Hematopoietic multipotent progenitor cell treated with erythropoietin and hydrocortisone succinate and interleukin-3 and kit ligand, for 17 days (in vitro differentiated cells): ENCODE data around the gene AFF2.
"Not testable (repeated sequence)": the region's sequence is repeated elsewhere in the genome, so short reads cannot be mapped to it uniquely, and the experiment has no call there.

Experiments
- DNase-seq: peaks from one replicate; pipeline ENCODE4 v3.0.0-alpha.2; 2015; ENCODE audit warnings: low spot score

Gene AFF2

DNA sequence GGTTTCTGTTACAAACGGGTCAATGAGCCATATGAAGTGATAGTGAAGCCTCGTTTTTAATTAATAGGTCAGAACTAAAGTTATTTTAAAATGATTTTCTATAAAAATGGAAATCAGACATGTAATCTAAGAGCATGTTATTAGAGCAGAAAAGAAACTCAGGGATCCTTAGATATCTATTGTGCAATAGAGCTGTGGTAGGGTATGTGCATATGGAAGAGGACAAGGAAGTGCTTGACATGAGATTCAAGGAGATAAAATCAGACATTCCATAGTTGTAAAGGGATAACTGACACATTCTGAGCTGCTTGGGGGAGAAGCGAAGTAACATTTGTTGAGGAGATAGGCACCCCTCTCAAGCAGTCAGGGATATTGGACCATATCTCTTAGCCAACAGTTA lies 143.0 kb downstream of the AFF2 start:
- DNase-seq: no peak

DNA sequence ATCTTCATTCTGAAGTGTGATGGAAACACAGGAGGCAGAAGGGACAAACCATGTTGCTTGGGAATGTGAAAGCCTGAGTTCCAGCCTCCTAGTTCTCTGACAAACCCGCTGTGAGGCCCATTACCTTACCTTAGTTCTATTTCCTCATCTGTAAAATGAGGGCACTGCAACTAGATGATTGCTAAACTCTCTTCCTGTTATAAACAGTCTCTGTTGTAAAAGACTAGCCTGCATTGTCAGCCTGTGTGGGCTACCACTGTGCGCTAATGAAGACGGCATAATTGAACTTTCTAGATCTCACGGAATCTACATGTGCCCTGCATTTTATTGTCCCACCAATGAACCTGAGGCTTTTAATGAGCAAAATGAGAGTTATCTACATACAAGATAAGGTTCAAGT lies 147.2 kb downstream of the AFF2 start:
- DNase-seq: no peak

DNA sequence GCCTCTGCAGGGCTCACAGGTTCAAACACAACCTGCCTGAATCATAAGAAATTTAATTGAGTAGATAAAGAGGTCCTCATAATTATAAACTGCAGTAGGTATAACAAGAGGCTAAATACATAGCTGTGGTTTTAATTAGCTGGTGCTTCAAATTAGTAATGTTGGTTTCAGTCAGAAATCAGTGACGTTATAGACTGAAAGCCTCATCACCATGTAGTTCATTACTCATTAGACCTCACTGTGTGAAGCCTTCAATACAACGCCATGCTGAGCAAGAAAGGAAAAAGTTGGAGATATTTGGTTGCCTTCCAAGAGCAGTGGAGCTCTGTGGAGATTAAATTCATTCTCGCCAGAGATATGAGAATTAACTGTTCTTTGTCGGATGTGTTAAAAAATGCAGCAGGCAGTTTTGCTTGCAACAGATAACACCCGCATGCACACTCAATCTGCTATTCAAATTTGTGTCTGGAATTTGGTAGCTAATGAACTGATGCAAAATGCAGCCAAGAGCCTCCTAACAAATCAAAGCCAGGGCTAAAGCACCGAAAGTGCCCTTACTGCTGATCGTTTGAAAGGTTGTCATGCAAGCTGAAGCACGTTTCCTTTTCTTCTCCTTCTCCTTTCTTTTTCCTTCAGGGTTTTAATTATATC lies 148.9 kb downstream of the AFF2 start:
- DNase-seq: no peak

DNA sequence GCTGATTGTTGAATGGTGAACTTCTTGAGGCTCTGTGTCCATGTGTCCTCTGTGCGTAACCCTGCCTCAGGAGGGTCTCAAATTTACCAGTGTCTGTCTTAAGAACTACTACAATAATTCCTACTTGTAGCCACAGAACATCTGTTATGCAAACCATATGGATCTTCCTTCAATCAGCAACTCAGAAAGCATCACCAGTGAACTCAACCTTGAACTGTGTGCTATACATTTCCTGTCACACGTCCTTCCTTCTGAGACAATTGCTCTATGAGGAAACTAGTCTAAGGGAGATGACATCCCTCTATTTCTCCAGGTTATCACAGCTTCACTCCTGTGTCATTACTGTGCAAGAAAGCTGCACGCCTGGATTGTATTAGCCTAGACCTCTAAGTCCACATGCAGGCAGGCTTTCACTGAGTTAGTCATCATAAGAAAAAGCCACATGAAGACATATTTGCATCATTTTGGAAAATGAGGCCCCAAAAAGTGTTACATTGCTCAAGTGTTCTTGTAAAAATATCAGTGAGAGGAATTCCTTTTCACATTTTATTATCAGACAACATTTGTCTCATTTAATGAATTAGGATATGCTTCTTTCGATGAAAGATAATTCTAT lies 157.8 kb downstream of the AFF2 start:
- DNase-seq: no peak

DNA sequence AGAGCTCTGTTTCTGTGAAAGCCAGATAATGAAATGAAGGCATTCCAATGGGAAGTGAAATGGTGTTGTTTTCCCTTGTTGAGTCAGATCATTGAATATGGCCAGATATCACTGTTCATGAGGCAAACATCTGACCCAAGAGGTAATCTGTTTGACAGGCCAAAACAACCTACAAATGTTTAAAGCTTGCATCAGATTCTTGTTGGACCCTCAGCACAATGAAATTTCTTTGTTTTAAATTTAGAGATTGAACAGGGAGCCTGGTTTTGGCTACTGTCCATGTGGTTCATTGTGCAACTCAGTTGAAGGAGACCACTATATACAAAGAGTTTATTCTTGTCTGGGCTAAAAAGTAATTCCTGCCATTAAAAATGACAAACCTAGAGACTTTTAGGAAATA lies 159.1 kb downstream of the AFF2 start:
- no peak for DNase-seq

DNA sequence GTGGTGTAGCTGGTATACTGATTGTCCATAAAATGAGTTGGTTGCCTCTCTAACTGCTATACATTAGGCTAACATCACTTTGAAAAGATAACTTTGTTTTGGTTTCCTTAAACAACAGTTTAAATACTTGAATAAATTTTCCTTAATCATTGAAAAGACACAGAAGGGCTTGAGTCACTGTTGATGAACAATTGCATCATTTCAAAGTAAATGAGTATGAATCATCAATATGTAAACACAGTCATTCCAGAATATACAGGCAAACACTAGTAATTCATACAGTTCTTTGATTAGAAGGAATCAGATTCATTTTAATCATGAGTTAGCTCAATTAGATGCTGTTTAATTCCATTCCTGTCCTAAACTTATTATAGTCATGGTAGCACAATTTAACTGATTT lies 160.6 kb downstream of the AFF2 start:
- DNase-seq: no peak

DNA sequence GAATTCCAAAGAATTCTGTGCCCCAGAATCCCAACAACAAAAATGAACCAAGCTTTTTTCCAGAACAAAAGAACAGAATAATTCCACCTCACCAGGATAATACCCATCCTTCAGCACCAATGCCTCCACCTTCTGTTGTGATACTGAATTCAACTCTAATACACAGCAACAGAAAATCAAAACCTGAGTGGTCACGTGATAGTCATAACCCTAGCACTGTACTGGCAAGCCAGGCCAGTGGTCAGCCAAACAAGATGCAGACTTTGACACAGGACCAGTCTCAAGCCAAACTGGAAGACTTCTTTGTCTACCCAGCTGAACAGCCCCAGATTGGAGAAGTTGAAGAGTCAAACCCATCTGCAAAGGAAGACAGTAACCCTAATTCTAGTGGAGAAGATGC lies 161.6 kb downstream of the AFF2 start:
- no peak for DNase-seq

DNA sequence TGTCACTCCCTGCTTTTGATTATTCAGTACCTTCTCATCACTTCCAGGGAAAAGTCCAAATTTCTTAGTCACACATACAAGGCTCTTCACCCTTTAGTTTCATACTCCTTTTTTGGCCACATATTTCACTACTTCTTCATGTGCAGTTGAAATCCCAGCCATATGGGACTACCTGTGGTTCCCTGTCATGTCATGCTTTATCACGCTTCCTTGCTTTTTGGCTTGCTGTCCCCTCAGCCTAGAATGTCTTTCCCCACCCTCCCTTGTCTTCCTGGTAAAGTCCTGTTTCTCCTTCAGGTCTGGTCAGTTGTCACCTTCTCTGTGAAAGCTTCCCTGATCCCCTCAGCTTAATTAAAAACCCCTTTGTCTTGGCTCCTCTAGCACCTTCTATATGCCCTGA lies 163.8 kb downstream of the AFF2 start:
- DNase-seq: no peak

DNA sequence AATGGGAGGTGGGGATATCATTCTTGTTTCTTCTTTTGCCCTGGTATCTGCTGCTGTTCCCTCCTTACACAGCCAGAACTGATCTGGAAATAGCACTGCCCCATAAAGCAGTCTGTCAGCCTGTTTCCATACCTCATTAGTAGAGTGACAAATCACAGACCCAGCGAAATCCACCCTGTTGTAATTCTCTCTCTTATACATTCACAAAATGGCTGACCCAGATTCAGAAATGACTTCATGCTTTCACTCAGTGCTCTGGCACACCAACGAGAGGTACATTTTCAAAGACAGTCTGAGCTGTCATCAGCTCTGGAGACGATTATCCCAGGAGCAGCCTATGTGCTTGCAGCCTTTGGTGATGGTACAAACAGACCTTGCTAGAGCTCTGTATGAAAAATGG lies 164.6 kb downstream of the AFF2 start:
- DNase-seq: no peak

DNA sequence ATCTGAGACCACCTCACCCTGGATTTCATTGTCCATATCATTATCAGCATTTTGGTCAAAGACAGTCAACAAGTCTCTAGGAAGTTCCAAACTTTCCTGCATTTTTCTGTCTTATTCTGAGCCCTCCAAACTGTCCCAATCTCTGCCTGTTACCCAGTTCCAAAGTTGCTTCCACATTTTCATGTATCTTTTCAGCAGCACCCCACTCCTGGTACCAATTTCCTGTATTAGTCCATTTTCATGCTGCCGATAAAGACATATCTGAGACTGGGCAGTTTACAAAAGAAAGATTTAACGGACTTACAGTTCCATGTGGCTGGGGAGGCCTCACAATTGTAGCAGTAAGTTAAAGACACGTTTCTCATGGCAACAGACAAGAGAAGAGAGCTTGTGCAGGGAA lies 168.8 kb downstream of the AFF2 start:
- DNase-seq: not testable (repeated sequence)

DNA sequence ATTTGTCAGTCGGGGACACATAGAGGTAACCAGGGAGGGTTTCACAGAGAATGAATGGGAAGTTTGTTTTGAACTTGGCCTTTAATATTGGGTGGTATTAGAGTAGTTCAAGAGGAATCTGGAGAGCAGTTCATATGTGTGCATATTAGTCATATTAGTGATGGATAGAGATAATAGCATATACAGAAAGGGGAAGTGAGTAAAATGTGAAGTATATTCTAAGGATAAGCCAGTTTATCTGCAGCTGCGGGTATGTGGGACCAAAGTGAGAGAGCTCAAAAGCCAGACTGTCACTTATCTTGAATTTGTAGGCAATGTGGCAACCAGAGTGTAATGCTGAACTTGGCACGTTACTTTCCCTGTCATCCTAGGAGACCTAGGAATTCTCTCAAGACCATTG lies 169.9 kb downstream of the AFF2 start:
- no peak for DNase-seq

DNA sequence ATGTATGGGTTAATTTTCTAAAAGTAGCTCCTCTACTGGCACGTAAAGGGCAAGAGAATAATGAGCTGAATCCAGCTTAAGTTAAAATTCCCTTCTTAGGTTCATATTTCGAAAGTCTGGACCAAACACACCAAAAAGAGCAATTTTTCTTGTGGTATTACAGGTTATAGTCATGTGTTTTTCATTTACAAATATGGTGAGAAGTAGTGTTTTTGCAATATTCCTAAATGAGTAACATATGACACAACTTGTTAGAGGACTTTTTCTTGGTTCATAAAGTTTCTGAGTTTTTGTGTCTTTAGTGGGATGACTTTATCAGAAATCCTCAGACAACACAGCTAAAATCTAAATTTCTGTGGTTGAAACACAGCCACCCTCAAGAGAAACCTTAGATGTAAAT lies 172.1 kb downstream of the AFF2 start:
- DNase-seq: no peak

DNA sequence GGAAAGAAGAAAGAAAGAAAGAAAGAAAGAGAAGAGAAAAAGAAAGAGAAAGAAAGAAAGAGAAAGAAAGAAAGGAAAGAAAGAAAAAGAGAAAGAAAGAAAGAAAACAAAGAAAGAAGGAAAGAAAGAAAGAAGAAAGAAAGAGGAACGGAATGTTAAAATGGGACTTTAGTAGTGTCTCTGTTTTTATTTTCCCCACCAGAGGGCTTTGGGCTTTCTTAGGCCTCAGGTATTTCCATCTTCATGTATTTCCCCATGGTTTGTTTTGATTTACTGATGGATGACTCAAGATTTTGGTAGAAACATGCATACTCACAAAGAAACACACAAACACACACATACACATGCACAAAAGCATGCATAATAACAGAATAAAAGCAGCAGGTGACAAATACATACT lies 181.2 kb downstream of the AFF2 start:
- DNase-seq: no peak

DNA sequence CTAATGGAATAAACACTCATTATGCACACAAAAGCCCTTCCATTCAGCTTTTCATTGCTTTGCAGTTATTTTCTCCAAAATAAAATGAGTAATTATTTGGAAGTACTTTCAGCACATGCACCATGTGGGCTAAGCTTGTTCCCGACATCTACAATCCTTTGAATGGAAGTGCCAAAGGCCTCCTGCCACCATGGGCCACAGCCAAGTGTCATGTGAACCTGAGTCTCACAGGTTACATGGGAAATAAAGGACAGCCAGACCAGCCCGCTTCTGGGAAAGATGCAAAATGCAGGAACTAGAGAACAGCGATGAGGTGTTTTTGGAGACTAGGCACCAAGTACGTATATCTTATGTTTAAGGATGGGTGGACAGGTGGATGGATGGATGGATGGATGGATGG lies 181.8 kb downstream of the AFF2 start:
- DNase-seq: no peak

DNA sequence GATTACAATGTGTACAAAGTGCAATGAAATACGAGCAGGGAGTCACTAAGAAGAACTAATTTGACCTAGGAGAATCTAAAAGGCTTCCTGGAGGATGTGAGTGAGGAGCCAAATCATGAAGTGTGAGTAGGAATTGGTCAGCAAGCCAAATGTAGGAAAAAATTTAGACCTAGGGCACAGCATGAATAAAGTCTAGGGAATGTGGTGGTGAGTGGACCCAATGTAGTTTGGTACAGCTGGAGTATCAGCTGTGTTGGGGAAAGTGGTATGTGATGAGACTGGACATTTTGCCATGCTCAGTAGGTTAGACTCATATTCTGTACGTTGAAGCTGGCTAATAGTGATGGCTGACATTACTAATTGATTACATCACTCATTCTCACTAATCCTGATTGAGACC lies 191.0 kb downstream of the AFF2 start:
- no peak for DNase-seq

DNA sequence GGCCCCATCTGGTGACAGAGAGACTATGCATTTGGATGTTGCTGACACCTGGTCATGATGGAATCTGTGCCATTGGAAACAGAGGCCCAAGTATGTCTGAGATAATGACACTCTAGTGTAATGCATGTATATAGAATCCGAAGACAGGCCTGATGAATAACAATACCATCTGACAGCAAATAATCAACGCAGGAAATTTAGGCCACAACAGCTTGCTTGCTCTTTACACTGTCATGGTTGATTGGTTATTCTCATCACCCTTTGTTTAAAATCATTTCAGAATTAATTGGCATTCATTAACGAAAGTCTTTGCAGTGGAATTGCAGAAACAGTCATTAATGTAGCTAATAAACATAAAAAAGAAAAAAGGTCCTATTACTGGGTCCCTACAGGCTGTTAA lies 194.8 kb downstream of the AFF2 start:
- DNase-seq: no peak

DNA sequence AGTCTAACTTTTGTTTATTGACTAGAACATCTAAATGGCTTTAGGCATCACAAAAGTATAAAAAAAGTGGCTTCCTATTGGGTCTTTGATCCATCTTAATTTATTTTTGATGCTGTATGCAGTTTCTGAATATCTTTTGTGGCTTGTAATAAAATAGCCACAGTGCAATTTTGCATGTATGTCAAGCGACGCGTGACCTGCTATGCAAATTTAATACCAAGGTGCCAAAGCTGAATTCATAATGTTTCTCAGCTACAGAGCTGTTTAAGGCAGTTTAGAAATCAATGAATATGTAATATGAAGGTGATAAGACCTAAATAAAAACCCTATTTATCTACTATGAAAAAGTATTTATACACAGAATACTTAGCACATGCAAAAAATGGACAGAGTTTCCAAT lies 197.8 kb downstream of the AFF2 start:
- no peak for DNase-seq

DNA sequence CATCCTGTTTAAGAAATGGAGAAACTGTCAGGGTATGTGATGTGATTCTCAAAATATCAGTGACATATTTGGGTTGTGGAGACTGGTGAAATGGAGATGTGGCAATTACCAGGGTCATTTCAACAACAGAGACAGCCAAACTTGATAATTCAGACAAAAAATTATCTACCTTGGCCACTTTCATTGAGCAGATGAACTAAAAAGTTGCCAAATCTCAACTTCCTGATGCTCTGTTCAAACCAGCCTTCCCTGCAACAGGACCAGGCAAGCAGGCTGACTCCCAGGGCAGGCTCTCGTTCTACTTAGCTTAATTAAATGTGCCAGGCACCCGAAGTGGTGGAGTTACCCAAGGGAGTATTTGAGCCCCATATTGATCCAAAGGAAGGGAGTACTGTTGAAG lies 199.6 kb downstream of the AFF2 start:
- no peak for DNase-seq

DNA sequence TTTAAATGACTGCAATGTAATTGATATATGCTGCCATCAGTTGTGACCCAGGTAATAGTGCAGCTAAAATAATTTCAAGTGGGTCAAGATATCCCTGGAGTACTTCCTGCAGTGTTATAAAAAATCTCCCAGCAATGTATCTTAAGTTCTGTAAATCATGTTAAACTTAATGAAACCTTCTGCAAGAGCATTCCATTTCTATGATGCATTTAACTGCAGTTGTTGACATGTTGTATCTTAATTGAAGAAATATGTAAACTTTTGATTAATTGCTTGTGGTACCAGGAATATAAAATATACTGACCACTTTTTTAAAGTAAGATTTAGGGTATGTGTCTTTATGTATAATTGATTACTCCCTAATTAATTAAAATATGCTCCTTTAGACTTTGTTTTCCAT lies 213.6 kb downstream of the AFF2 start:
- no peak for DNase-seq

DNA sequence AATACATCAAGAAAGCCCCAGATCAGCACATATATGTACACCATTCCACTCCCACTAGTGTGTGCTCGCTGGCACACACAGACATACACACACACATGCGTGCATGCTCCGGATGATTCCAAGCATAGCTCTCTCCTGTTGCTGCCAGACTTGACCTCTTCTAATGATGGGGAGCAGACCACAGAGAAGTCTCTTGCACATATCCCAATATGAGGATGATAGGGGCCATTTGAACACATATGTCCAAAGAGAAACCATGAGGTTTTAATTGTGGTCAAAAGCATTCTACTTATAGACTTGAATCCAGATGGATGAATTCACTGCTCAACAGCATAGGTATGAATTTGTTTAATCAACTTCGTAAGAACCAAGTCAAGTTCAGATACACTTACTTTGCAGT lies 214.9 kb downstream of the AFF2 start:
- no peak for DNase-seq

DNA sequence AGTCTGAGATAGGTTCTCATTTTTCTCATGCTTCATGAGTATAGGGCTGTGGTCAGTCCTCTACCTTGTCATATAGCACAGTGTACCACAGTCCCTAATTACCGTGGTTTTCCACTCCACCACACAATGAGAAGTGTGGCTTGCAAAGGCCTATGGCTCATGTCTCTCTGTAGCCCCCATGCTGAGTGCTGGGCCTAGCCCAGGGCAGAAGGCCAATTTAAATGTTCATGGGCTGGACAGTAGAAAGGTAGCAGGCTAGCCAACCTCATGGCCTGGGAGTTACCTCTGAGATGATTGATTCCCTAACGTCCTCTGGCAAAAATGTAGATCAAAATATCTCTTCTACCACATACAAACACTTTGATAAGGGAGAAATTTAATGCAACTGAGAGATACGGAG lies 222.5 kb downstream of the AFF2 start:
- DNase-seq: no peak

DNA sequence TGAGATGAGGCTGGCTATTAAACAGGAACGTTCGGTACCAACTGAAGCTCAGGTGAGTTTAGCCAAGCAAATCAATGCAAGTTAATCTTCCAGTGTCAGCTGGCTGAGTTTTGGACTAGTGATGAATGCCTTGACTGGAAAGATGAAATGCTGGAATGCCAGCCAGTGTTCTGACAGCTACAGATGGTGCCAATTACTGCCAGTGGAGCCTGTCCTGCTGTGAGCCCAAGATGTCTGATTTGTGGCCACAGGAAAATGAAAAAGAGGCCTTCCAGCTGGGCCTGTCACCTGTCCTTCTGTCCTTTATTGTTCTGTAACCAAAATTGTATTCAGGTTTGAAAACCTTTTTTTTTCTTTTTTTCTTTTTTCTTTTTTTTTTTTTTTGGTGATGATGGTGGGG lies 223.1 kb downstream of the AFF2 start:
- no peak for DNase-seq

DNA sequence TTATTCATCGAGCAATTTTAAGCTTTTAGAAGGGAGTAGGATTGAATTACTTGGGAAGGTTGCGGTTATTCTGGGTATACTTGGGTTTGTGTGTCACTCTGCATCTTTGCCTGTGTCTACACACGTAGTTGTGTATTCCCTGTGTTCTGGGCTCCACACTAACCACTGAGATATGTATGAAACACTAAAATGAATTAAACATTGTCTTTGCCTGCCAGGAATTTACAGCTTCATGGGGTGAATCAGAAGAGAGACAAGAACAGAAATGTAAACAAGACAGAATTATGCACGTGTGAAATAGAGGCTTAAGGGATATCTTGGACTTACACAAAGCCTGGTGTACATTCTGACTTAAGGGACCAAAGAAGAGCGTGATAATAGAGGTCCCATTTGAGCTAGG lies 228.5 kb downstream of the AFF2 start:
- no peak for DNase-seq

DNA sequence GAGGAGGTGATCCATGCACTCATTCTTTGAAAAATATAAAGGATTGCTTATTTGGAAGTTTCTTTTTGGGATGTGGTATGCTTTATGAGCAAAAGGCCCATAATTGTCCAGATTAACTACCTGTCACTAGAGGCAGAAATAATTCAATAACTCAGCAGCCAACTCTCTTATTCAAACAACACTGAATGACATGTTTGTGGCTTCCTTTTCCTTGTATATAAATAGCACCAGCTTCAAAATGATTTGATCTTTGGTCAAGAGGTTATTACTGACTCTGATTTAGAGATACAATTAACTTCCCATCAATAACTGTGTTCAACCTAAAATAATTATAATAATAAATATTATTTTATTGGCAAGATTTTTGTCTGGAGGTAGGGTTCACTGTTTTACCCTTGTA lies 232.3 kb downstream of the AFF2 start:
- no peak for DNase-seq

DNA sequence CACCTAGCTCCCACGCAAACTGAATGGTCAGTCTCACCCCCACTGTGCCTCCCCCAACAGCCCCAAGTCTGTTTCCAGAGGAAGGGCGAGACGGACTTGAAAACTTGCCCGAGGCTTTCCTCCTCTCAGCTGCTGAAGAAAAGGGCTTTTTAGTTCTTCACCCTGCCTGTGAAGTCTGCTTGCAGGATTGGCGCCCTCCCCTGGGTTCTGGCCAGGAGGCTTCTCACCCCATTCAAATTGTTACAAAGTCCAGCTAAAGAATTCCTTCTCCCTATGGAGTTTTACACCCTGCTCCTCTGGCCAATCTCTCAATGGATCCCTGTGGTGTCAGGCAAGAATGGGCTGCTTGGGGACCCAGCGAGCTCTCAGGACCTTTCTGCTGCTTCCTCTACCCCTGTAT lies 241.0 kb downstream of the AFF2 start:
- DNase-seq: no peak
